GM21390 (cell line): ENCODE measurements around the gene FBXW8.

ENCODE experiments used
- ATAC-seq: cut with Tn5 transposase; IDR thresholded peaks from one replicate; pipeline ENCODE4 v1.9.1; 2021; ENCODE audit not compliant: unreplicated experiment

The FBXW8 gene

GRCh38 chr12:116984098-116984497 is 73.3 kb downstream of the FBXW8 start:
- no peak for ATAC-seq

- ATAC-seq = no peak
Measured at GRCh38 chr12:116990329-116990728, 79.6 kb downstream of the FBXW8 start.

GRCh38 chr12:116990971-116991966 is 80.5 kb downstream of the FBXW8 start:
- no peak for ATAC-seq

- ATAC-seq = no peak
Measured at GRCh38 chr12:116996093-116996492, 85.3 kb downstream of the FBXW8 start.

- no peak for ATAC-seq
Measured at GRCh38 chr12:116996621-116997020, 85.9 kb downstream of the FBXW8 start.

GRCh38 chr12:116999066-116999465 is 88.3 kb downstream of the FBXW8 start:
- no peak for ATAC-seq

- no peak for ATAC-seq
Measured at GRCh38 chr12:117000316-117000715, 89.6 kb downstream of the FBXW8 start.

- no peak for ATAC-seq
Measured at GRCh38 chr12:117002051-117002817, 91.5 kb downstream of the FBXW8 start.

GRCh38 chr12:117003883-117004404 is 93.2 kb downstream of the FBXW8 start:
- no peak for ATAC-seq

GRCh38 chr12:117005417-117006046 is 94.8 kb downstream of the FBXW8 start:
- no peak for ATAC-seq

- no peak for ATAC-seq
Measured at GRCh38 chr12:117006333-117006732, 95.6 kb downstream of the FBXW8 start.

- no peak for ATAC-seq
Measured at GRCh38 chr12:117007577-117007976, 96.8 kb downstream of the FBXW8 start.

- ATAC-seq = no peak
Measured at GRCh38 chr12:117009759-117010158, 99.0 kb downstream of the FBXW8 start.

- no peak for ATAC-seq
Measured at GRCh38 chr12:117010693-117011451, 100.1 kb downstream of the FBXW8 start.

- ATAC-seq = no peak
Measured at GRCh38 chr12:117011988-117012805, 101.4 kb downstream of the FBXW8 start.

- no peak for ATAC-seq
Measured at GRCh38 chr12:117013726-117014125, 103.0 kb downstream of the FBXW8 start.

- ATAC-seq = no peak
Measured at GRCh38 chr12:117014342-117014887, 103.7 kb downstream of the FBXW8 start.

GRCh38 chr12:117015811-117016210 is 105.1 kb downstream of the FBXW8 start:
- ATAC-seq = no peak

GRCh38 chr12:117017807-117018206 is 107.1 kb downstream of the FBXW8 start:
- no peak for ATAC-seq
